Vagina (tissue), 2 donors: ENCODE data around the gene SQSTM1.

ENCODE experiments used
- CTCF ChIP-seq, 3 experiments: fragments of 450-650 bp in 2 of 3; fragments of 200-600 bp in 1 of 3; sonication (generic) in 1 of 3; IDR thresholded peaks; one replicate each; pipeline ENCODE4 v1.5.1; 2017 to 2019; ENCODE audit warnings: antibody characterized with exemption in 3 of 3, mild to moderate bottlenecking in 2 of 3, moderate library complexity in 2 of 3
- POLR2A ChIP-seq, 2 donors: fragments of 450-650 bp; IDR thresholded peaks; one replicate each; pipeline ENCODE4 v1.6.1; 2017; ENCODE audit warnings: antibody characterized with exemption in 2 of 2, mild to moderate bottlenecking in 2 of 2, moderate library complexity in 2 of 2
- POLR2AphosphoS5 ChIP-seq, 2 donors: sonication (generic); formaldehyde crosslinking; IDR thresholded peaks; one replicate each; pipeline ENCODE4 v1.9.0; 2017; ENCODE audit warnings: antibody characterized with exemption in 2 of 2, mild to moderate bottlenecking in 2 of 2, low read depth in 1 of 2; ENCODE audit not compliant: insufficient read depth in 1 of 2

- no peak for TF ChIP-seq CTCF (IDR thresholded peaks at IDR 0.05)
- TF ChIP-seq POLR2A (IDR thresholded peaks at IDR 0.05): no peak
- no peak for TF ChIP-seq POLR2AphosphoS5 (IDR thresholded peaks at IDR 0.05; ENCODE audit: insufficient read depth in 1 of 2, low read depth in 1 of 2)
Measured at GRCh38 chr5:179781846-179782245, 38.9 kb upstream of the SQSTM1 start.
